Kidney epithelial cell (primary cell): ENCODE measurements around the gene ZNF816. TPM values are rescaled to one million over a fixed set of nuclear protein-coding genes. Genes with fewer than 3 reads are reported as not detected.
A peak's percentile ranks its signal among the peaks of the same experiment; 100 is the strongest.
"Not testable (repeated sequence)": the region's sequence is repeated elsewhere in the genome, so short reads cannot be mapped to it uniquely, and the experiment has no call there.

Experiments
- DNase-seq: peaks from one replicate; pipeline ENCODE4 v3.0.0-alpha.2; 2010; ENCODE audit warnings: low read depth
- H3K27me3 ChIP-seq: 2 replicates; pipeline ENCODE4 v1.6.0; 2011; ENCODE audit warnings: low read length; ENCODE audit not compliant: control insufficient read depth, insufficient read depth
- H3K36me3 ChIP-seq: 2 replicates; pipeline ENCODE4 v1.5.1; 2011; ENCODE audit warnings: low read length; ENCODE audit not compliant: control insufficient read depth, insufficient read depth
- H3K4me3 ChIP-seq: 2 replicates; pipeline ENCODE4 v1.5.1; 2011; ENCODE audit warnings: low read depth, mild to moderate bottlenecking, control low read depth, low read length
- CTCF ChIP-seq: IDR thresholded peaks from 2 replicates; pipeline ENCODE4 v1.5.1; 2011; ENCODE audit warnings: mild to moderate bottlenecking, moderate library complexity, low read length, control low read depth, inconsistent platforms; ENCODE audit not compliant: insufficient read depth, poor library complexity, severe bottlenecking
- total RNA-seq: library from RNA; depleted of rRNA; stranded (reverse); fragments of >200 nt; gene quantifications from 2 replicates; pipeline ENCODE4 v1.2.3, GENCODE V29; 2015

ZNF816 gene
- total RNA-seq, 1 donor from 2014 or later: 12.8 TPM

GRCh38 chr19:52943884-52944643 lies 18.6 kb downstream of the ZNF816 start:
- no peak for DNase-seq

GRCh38 chr19:52943134-52943883 lies 19.4 kb downstream of the ZNF816 start:
- no peak for DNase-seq
- H3K27me3 ChIP-seq: no peaks in the 10 kb centered on the region
- no peaks in the 10 kb centered on the region for H3K36me3 ChIP-seq
- TF ChIP-seq CTCF: no peak
- H3K4me3 ChIP-seq: peak overlapping the region; percentile 32

More at GRCh38 chr19:52943884-52944643, 18.6 kb downstream of the ZNF816 start:
- no peak for TF ChIP-seq CTCF
- no peak overlapping the region for H3K4me3 ChIP-seq
- H3K27me3 ChIP-seq: no peaks in the 10 kb centered on the region
- no peaks in the 10 kb centered on the region for H3K36me3 ChIP-seq

- TF ChIP-seq CTCF: no peak
- no peaks in the 10 kb centered on the region for H3K27me3 ChIP-seq
- H3K36me3 ChIP-seq: no peaks in the 10 kb centered on the region
- peak overlapping the region; percentile 68 for H3K4me3 ChIP-seq
- no peak for DNase-seq
Measured at GRCh38 chr19:52942386-52943133, 20.1 kb downstream of the ZNF816 start.

GRCh38 chr19:52941941-52942385 lies 20.7 kb downstream of the ZNF816 start:
- TF ChIP-seq CTCF: no peak
- peak overlapping the region; percentile 68 for H3K4me3 ChIP-seq
- H3K36me3 ChIP-seq: peaks cover 1% of the 10 kb centered on the region
- H3K27me3 ChIP-seq: no peaks in the 10 kb centered on the region
- DNase-seq: no peak

GRCh38 chr19:52941523-52941922 lies 21.2 kb downstream of the ZNF816 start:
- not testable (repeated sequence) for H3K36me3 ChIP-seq, DNase-seq, H3K27me3 ChIP-seq
- peak overlapping the region; percentile 68 for H3K4me3 ChIP-seq

- H3K36me3 ChIP-seq, H3K27me3 ChIP-seq, H3K4me3 ChIP-seq, DNase-seq: not testable (repeated sequence)
Measured at GRCh38 chr19:52940905-52941304, 21.8 kb downstream of the ZNF816 start.
